Left lung (tissue), 10 donors: ENCODE measurements around the gene ADH4. TPM values are rescaled to one million over a fixed set of nuclear protein-coding genes. Genes with fewer than 3 reads are reported as not detected.
A peak's percentile ranks its signal among the peaks of the same experiment; 100 is the strongest.
"Not testable (repeated sequence)": the region's sequence is repeated elsewhere in the genome, so short reads cannot be mapped to it uniquely, and the experiment has no call there.

Experiments used
- ATAC-seq: fragments of 200-7000 bp; cut with Tn5 transposase; one replicate; pipeline ENCODE4 v1.9.1; 2020; ENCODE audit warnings: moderate library complexity
- DNase-seq, 4 donors: peaks; one replicate each; pipeline ENCODE4 v3.0.0-alpha.2; 2013 to 2020
- H3K27ac ChIP-seq, 2 donors: fragments of 200-600 bp; sonication (generic) in 1 of 2; one replicate each; pipeline versions ENCODE4 v1.5.0 to v1.8.0; 2020 to 2021
- H3K27me3 ChIP-seq, 2 donors: fragments of 200-600 bp; sonication (generic) in 1 of 2; one replicate each; pipeline versions ENCODE4 v1.5.0 to v1.8.0; 2020 to 2021
- H3K36me3 ChIP-seq, 2 donors: fragments of 200-600 bp; sonication (generic) in 1 of 2; one replicate each; pipeline versions ENCODE4 v1.5.0 to v1.8.0; 2020 to 2021
- H3K4me1 ChIP-seq, 2 donors: fragments of 200-600 bp; one replicate each; pipeline ENCODE4 v1.8.0; 2021
- H3K4me3 ChIP-seq, 2 donors: fragments of 200-600 bp; sonication (generic) in 1 of 2; one replicate each; pipeline versions ENCODE4 v1.5.0 to v1.8.0; 2020 to 2021; ENCODE audit warnings: mild to moderate bottlenecking in 1 of 2
- H3K9me3 ChIP-seq, 2 donors: fragments of 200-600 bp; sonication (generic) in 1 of 2; one replicate each; pipeline versions ENCODE4 v1.5.0 to v1.8.0; 2020 to 2021
- CTCF ChIP-seq, 2 donors: fragments of 200-600 bp; sonication (generic) in 1 of 2; IDR thresholded peaks; one replicate each; pipeline versions ENCODE4 v1.5.0 to v1.8.0; 2021; ENCODE audit warnings: antibody characterized with exemption in 2 of 2
- intact Hi-C, 2 donors: fragments of 100-400 bp; cut with DNase I; formaldehyde crosslinking; loops; one replicate each; pipeline versions ENCODE4 v1.11.2 to v1.14.2; 2022
- polyA plus RNA-seq, 6 donors: library from polyadenylated mRNA; unstranded; fragments of 120-200 nt; gene quantifications; one replicate each; pipeline ENCODE4 v1.2.1, GENCODE V29; 2013; ENCODE audit not compliant: insufficient read length in 6 of 6
- total RNA-seq, 2 donors: library from RNA; stranded (reverse); fragmentation: NEBNext Ultra II Directional; extraction: Animal tissue kit (Norgen Biotek cat#: 25700); gene quantifications; one replicate each; pipeline ENCODE4 v1.2.1, GENCODE V29; 2021
- donor health status: DM: no; HTN: yes; CAD: no.
- donor health status: DM: no; HTN: no; CAD: no.

ADH4 gene
- total and polyA plus RNA-seq, 8 donors = 0.48 to 2.0 (median 1.5) TPM; not detected in 2

DNA sequence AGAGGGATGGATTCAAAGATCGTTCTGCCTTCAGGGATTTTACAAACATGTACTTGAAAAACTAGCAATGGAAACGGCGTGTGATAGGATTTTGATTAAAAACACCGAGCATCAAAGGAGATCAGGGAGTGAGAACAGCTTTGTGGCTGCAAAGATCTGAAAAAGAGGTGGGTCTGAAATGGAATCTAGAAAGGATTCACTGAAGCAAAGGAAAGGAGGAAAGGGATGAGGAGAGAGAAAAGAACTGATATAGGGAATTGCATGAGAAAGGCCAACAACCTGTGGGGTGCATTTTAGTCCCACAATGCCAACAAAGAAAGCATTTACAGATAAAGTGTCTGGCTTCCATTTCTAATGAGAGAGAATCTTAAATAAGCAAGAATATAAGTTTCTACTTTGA lies 23.1 kb downstream of the ADH4 start:
- ATAC-seq (no peak), DNase-seq (no peak)
- intact Hi-C loops = no loop called here
- Histone ChIP-seq H3K4me3 (no peak overlapping the region), H3K27me3 (no peaks in the 10 kb centered on the region), H3K9me3 (no peaks in the 10 kb centered on the region), H3K36me3 (no peaks in the 10 kb centered on the region), H3K4me1 (no peaks in the 10 kb centered on the region), H3K27ac (no peak overlapping the region)
- no peak for TF ChIP-seq CTCF (IDR thresholded peaks at IDR 0.05)

- no peak for TF ChIP-seq CTCF (IDR thresholded peaks at IDR 0.05)
- H3K4me1 ChIP-seq = no peaks in the 10 kb centered on the region
- no peaks in the 10 kb centered on the region for H3K27me3 ChIP-seq
- no peaks in the 10 kb centered on the region for H3K9me3 ChIP-seq
- DNase-seq (peak in 1 of 4 donors; percentile 46), ATAC-seq (no peak)
- no peak overlapping the region for H3K27ac ChIP-seq
- intact Hi-C loops = no loop called here
- no peak overlapping the region for H3K4me3 ChIP-seq
- H3K36me3 ChIP-seq = no peaks in the 10 kb centered on the region
Observed at GRCh38 chr4:99120501-99120900, 23.6 kb downstream of the ADH4 start.

DNA sequence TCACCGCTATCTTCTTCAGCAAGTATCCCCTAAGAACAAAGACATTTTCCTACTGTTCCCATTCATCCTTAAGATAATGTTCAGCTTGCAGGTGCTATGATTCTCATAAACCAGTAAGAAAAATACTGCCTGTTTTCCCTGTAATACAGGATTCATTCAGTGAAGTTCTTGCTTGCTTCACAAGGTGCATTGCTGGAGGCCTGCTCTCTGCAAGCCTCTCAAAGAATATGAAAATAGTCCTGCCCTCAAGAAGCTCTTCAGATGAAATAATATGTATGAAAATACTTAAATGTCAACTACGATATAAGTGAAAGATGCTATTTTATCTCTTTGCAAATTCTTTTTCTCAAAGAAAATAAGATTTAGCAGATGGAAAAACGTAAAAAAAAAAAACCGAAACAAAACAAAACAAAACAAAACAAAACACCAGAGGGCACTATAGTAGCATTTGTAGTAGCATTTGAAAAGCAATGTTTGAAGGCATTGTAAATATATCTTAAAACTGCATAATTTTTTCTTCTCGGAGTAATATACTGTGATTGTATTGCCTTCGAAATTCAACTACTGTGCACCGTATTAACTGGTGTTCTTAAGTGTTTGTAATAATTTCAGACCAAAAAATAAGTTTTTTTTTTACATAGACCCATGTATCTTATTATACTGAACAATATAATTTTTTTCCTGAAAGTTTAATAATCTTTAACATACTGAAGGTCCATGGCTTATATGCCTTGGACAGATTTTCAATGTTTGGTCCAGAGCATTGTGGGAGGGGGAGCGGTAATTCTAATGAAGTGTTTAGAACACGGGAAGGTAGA lies 26.0 kb downstream of the ADH4 start:
- Histone ChIP-seq H3K36me3 (no peaks in the 10 kb centered on the region), H3K9me3 (no peaks in the 10 kb centered on the region), H3K27me3 (no peaks in the 10 kb centered on the region), H3K27ac (no peak overlapping the region), H3K4me1 (no peaks in the 10 kb centered on the region), H3K4me3 (no peak overlapping the region)
- intact Hi-C loops = loop anchor here in 1 of 2 donors (5.0 kb wide), 1 partner anchor 284 kb away; no protein-coding TSS in a partner anchor
- DNase-seq = peak in 2 of 4 donors; percentile 18 to 22
- TF ChIP-seq CTCF (IDR thresholded peaks at IDR 0.05) = peak in 1 of 2 donors; percentile 23
- ATAC-seq = peak; percentile 46

DNA sequence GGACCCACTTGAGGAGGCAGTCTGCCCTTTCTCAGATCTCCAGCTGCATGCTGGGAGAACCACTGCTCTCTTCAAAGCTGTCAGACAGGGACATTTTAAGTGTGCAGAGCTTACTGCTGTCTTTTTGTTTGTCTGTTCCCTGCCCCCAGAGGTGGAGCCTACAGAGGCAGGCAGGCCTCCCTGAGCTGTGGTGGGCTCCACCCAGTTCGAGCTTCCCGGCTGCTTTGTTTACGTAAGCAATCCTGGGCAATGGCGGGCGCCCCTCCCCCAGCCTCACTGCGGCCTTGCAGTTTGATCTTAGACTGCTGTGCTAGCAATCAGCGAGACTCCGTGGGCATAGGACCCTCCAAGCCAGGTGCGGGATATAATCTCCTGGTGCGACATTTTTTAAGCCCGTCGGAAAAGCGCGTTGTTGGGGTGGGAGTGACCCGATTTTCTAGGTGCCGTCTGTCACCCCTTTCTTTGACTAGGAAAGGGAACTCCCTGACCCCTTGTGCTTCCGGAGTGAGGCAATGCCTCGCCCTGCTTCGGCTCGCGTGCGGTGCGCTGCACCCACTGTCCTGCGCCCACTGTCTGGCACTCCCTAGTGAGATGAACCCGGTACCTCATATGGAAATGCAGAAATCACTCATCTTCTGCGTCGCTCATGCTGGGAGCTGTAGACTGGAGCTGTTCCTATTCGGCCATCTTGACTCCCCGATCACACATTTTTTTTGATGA lies 26.8 kb downstream of the ADH4 start:
- intact Hi-C loops = loop anchor here in 1 of 2 donors (5.0 kb wide), 1 partner anchor 285 kb away; no protein-coding TSS in a partner anchor
- H3K27me3 ChIP-seq, DNase-seq, H3K36me3 ChIP-seq, H3K4me3 ChIP-seq, H3K9me3 ChIP-seq, ATAC-seq, H3K27ac ChIP-seq, H3K4me1 ChIP-seq: not testable (repeated sequence)

DNA sequence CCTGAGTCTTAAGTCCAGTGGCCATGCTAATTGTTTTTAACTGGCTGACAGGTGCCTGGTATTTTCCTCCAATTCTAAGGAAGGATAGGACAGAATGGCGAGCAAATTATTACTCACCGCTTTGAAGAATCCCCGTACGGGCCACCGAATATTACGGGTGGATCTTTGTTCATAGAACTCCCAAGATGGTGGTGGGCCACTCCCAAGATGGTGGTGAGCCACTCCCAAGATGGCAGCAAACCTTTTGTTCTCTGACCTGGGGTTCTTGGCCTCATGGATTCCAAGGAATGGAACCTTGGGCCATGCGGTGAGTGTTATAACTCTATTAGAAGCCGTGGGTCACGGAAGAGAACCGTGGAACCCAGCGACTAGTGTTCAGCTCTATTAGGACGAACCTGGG lies 34.8 kb downstream of the ADH4 start:
- H3K4me3 ChIP-seq, ATAC-seq, H3K27ac ChIP-seq, H3K4me1 ChIP-seq, intact Hi-C loops, H3K36me3 ChIP-seq, DNase-seq, H3K9me3 ChIP-seq, H3K27me3 ChIP-seq: not testable (repeated sequence)

DNA sequence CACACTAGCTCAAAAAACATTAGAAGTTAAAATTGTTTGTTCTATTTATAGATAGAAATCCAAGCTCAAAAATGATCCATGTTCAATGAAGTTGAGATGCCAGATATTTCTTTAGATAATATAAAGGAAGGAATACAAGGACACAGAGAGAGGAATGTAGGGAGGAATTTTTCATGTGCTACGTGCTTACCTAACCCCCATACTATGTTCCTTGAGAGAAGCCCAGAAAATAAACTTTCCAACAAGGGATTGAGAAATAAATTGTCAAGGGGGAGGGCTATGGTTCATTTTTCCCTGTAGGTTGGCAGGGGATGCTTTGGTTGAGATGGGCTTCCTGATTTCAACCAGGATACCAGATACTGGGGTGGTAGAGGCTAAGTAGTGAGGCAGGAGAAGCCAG lies 39.9 kb downstream of the ADH4 start:
- DNase-seq (no peak), ATAC-seq (no peak)
- Histone ChIP-seq H3K36me3 (no peaks in the 10 kb centered on the region), H3K4me3 (no peak overlapping the region), H3K27me3 (no peaks in the 10 kb centered on the region), H3K9me3 (no peaks in the 10 kb centered on the region), H3K27ac (no peak overlapping the region), H3K4me1 (no peaks in the 10 kb centered on the region)
- no peak for TF ChIP-seq CTCF (IDR thresholded peaks at IDR 0.05)
- intact Hi-C loops = no loop called here
